ENCODE results near the gene SLC39A1.

SLC39A1 gene

DNA sequence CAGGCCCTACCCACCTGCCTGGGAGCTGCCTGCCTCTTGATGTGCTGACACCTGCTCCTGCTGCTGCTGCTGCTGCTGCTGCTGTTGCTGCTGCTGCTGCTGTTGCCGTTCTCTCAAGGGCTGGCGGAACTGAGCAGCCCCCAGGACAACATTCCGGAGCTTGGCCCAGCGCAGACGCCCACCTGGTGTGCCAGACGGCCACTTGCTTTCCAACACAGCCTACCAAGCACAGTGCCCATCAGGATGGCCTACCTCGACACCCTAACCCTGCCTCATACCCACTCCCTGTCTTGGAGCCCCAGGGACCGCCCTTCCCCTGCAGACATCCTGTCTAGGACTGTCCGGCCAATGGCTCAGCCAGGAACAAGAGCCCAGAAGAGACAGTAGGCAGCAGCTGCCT lies 28.6 kb downstream of the SLC39A1 start:
- no peaks in the 10 kb centered on the region for H3K4me1 ChIP-seq (ENCODE audit: control insufficient read depth, insufficient read depth, low read length)
- H3K27me3 ChIP-seq (replicated peaks; ENCODE audit: control insufficient read depth, insufficient read depth, low read length), result no peaks in the 10 kb centered on the region
- H3K9me3 ChIP-seq (ENCODE audit: control insufficient read depth, low read length), result no peaks in the 10 kb centered on the region
- H3K36me3 ChIP-seq (ENCODE audit: control insufficient read depth, insufficient read depth, low read length, severe bottlenecking), result peaks cover 62% of the 10 kb centered on the region
- no peak for DNase-seq (ENCODE audit: low read depth)
- no peak overlapping the region for H3K9ac ChIP-seq (ENCODE audit: low read length)
- H3K4me3 ChIP-seq (ENCODE audit: low read length), result no peak overlapping the region

DNA sequence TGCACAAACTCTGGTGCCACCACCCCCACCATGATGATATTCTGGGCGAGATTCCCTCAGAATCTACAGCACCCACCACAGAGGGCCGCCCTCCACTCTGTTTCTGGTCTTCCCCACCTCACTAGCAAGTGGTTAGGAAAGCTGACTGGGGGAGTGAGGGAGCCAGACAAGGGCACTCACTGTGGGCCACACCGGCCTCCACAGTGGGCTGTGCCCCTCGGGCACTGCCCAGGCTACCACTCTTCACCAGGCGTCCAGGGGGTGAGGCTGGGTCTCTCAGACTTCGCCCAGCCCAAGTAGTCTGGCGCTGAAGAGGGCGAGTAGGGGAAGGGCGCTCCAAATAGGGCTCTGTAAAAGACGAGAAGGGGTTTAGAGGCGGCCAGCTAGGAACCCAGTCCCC lies 29.4 kb downstream of the SLC39A1 start:
- Histone ChIP-seq H3K36me3 (ENCODE audit: control insufficient read depth, insufficient read depth, low read length, severe bottlenecking) (peaks cover 58% of the 10 kb centered on the region), H3K4me3 (ENCODE audit: low read length) (no peak overlapping the region), H3K9ac (ENCODE audit: low read length) (no peak overlapping the region)

DNA sequence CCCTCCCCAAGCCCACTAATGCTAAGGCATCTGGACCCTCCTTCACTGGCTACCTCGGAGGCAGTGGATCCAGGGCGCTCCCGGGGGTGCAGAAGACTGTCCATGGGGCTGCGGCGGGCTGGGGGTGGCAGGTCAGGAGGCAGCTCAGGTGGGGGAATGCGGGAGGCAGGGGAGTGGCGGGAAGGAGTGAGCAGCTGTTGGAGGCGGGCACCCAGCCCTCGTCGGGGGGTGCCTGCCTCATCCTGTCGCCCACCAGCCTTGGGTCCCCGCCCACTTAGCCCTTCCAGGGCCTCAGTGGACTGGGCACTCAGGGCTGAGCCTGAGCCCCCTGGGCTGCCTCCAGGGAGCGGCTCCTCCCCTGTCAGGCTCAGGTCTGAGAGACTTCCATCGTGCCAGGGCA lies 29.9 kb downstream of the SLC39A1 start:
- peaks cover 58% of the 10 kb centered on the region for H3K36me3 ChIP-seq (ENCODE audit: control insufficient read depth, insufficient read depth, low read length, severe bottlenecking)
- no peaks in the 10 kb centered on the region for H3K27me3 ChIP-seq (replicated peaks; ENCODE audit: control insufficient read depth, insufficient read depth, low read length)
- H3K9me3 ChIP-seq (ENCODE audit: control insufficient read depth, low read length), result no peaks in the 10 kb centered on the region
- H3K9ac ChIP-seq (ENCODE audit: low read length), result no peak overlapping the region
- no peak for DNase-seq (ENCODE audit: low read depth)
- H3K4me1 ChIP-seq (ENCODE audit: control insufficient read depth, insufficient read depth, low read length), result peaks cover 5% of the 10 kb centered on the region
- no peak overlapping the region for H3K4me3 ChIP-seq (ENCODE audit: low read length)

More for the DNA sequence above, 29.4 kb downstream of the SLC39A1 start:
- Histone ChIP-seq H3K4me1 (ENCODE audit: control insufficient read depth, insufficient read depth, low read length) (peaks cover 2% of the 10 kb centered on the region), H3K9me3 (ENCODE audit: control insufficient read depth, low read length) (no peaks in the 10 kb centered on the region), H3K27me3 (replicated peaks; ENCODE audit: control insufficient read depth, insufficient read depth, low read length) (no peaks in the 10 kb centered on the region)
- no peak for DNase-seq (ENCODE audit: low read depth)

DNA sequence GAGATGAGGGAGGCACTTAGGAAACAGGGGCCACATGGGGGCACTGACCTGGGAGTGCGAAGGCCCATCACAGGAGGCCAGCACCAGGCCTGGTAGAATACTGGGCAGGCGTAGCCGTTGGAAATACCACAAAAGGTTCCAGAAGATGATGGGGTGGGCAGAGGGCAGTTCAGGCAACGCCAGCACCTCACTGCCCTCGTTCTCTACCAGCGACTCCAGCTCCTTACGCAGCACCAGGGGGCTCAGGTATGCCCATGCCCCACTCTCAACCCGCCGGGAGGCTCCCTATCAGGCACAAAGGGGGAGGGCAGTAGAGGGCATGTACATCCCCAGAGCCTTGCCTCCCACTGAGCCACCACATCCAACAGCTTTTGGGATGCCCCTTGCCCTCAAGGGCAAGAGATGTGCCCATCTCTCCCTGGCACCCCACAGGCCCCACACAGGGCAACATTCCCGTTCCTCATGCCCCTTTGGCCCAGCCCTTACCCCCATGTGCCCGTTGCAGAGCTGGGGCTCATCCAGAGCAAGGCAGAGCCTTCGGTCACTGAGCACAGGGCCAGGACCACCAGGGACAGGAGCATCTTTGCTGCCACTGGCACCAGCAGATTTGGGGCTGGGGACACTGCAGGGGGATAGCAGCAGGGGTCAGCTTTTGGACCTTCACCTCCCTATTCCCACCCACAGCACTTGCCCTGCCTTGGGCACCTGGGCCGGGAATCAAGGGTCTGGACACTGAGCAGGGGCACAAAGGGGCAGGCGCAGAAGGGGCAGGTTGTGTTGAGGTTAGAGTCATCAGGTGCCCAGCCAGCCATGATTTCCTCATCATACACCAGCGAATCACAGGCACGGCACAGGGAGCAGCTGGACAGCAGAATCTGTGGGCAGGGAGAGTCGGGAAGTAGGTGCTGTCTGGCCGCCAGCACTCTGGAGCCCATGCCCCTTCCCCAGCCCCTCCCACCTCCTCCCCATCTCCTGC lies 30.9 kb downstream of the SLC39A1 start:
- Histone ChIP-seq H3K4me1 (ENCODE audit: control insufficient read depth, insufficient read depth, low read length) (peaks cover 5% of the 10 kb centered on the region), H3K9ac (ENCODE audit: low read length) (no peak overlapping the region), H3K36me3 (ENCODE audit: control insufficient read depth, insufficient read depth, low read length, severe bottlenecking) (peaks cover 53% of the 10 kb centered on the region), H3K27me3 (replicated peaks; ENCODE audit: control insufficient read depth, insufficient read depth, low read length) (no peaks in the 10 kb centered on the region), H3K4me3 (ENCODE audit: low read length) (no peak overlapping the region), H3K9me3 (ENCODE audit: control insufficient read depth, low read length) (no peaks in the 10 kb centered on the region)
- DNase-seq (ENCODE audit: low read depth), result no peak

DNA sequence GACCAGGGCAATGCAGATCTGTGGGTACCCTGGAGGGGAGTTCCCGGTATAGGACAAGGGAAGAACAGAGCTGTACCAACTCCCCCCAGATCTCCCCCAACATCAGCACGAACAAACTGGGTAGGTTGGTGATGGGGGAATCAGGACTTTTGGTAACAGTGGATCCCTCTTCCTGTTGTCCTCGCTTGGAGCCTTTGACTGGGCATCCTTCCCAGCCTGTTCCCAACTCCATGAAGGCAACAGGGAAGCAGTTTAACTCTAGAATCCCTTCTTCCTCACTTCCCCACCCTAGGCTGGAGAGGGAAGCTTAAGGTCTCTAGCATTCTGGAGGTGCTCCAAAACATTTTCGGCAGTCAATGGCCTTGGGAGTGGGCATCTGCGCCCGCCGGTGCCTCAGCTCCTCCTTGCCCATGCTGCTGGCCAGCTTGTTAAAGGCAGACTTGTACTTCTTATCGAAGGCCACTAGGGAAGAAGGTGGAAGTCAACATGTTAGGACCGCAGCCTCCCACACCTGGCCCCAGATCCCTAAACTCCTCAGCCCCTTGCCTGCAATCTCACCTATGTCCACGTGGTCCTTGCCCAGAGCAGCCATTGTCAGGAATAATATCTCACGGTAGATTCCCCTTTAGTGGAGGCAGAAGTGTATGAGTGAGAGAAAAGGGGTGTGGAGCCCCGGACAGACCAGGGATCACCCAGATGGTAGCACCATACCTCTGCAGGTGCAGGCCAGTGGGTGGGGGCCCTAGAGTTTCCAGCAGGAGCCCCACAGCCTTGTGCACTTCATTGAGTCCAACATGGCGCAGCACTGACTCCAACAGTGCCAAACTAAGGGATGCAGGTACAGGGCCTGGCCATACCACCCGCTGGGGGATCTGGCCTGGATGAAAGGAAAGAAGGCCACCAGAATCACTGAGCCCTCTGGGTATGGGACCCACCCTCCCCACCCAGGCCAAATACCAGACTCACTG lies 33.1 kb downstream of the SLC39A1 start:
- no peaks in the 10 kb centered on the region for H3K9me3 ChIP-seq (ENCODE audit: control insufficient read depth, low read length)
- no peak overlapping the region for H3K9ac ChIP-seq (ENCODE audit: low read length)
- H3K27me3 ChIP-seq (replicated peaks; ENCODE audit: control insufficient read depth, insufficient read depth, low read length), result no peaks in the 10 kb centered on the region
- H3K4me3 ChIP-seq (ENCODE audit: low read length), result no peak overlapping the region
- H3K36me3 ChIP-seq (ENCODE audit: control insufficient read depth, insufficient read depth, low read length, severe bottlenecking), result peaks cover 32% of the 10 kb centered on the region
- DNase-seq (ENCODE audit: low read depth), result no peak
- H3K4me1 ChIP-seq (ENCODE audit: control insufficient read depth, insufficient read depth, low read length), result peaks cover 5% of the 10 kb centered on the region

DNA sequence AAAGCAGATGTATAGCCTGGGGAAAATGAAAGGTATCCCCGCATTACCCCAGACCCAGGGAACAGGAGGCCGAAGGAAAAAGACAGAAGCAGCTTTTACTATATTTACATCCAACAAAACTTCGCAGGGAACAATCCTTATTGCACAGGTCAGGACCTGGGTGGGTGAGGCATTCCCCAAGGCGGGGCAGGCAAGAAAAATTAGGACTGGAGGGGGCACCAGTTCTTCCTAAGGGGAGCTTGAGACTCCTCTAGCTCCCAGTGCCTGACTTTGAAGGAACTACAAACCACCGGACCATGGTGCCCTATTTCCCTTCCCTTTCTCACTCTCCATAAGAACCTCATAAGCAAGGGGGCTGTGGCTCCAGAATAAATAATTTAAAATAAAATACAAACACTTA lies 33.9 kb downstream of the SLC39A1 start:
- Histone ChIP-seq H3K4me1 (ENCODE audit: control insufficient read depth, insufficient read depth, low read length) (peaks cover 5% of the 10 kb centered on the region), H3K36me3 (ENCODE audit: control insufficient read depth, insufficient read depth, low read length, severe bottlenecking) (peaks cover 26% of the 10 kb centered on the region), H3K9ac (ENCODE audit: low read length) (no peak overlapping the region), H3K9me3 (ENCODE audit: control insufficient read depth, low read length) (no peaks in the 10 kb centered on the region), H3K27me3 (replicated peaks; ENCODE audit: control insufficient read depth, insufficient read depth, low read length) (no peaks in the 10 kb centered on the region), H3K4me3 (ENCODE audit: low read length) (no peak overlapping the region)
- DNase-seq (ENCODE audit: low read depth), result no peak

DNA sequence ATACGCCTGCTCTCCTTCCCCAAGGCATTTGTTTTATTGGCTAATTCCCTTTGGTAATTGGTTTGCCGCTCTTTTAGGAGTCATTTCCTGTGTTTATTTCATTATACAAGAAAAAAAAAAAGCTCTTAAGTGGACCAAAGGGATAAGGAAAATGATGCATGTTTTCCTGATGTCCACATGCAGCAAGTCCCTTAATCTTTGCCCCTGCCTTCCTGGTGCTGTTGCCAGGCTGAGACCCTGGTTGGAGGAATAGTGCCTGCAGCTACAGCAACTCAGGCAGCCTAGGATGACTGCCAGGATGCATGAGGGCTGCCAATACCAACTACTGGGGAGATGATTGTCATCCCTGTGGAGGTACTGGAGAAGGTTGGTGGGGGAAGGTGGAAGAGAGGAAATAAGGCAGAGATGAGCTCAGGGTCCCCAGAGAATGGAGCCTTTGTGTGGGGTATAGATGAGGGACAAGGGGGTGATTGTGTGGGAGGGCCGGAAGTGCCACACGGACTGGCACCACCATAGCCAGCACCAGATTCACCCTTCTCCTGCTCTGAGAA lies 34.5 kb downstream of the SLC39A1 start:
- peak; percentile 8 for DNase-seq (ENCODE audit: low read depth)
- Histone ChIP-seq H3K4me3 (ENCODE audit: low read length) (no peak overlapping the region), H3K4me1 (ENCODE audit: control insufficient read depth, insufficient read depth, low read length) (peaks cover 8% of the 10 kb centered on the region), H3K27me3 (replicated peaks; ENCODE audit: control insufficient read depth, insufficient read depth, low read length) (no peaks in the 10 kb centered on the region), H3K36me3 (ENCODE audit: control insufficient read depth, insufficient read depth, low read length, severe bottlenecking) (peaks cover 21% of the 10 kb centered on the region), H3K9ac (ENCODE audit: low read length) (no peak overlapping the region), H3K9me3 (ENCODE audit: control insufficient read depth, low read length) (no peaks in the 10 kb centered on the region)

DNA sequence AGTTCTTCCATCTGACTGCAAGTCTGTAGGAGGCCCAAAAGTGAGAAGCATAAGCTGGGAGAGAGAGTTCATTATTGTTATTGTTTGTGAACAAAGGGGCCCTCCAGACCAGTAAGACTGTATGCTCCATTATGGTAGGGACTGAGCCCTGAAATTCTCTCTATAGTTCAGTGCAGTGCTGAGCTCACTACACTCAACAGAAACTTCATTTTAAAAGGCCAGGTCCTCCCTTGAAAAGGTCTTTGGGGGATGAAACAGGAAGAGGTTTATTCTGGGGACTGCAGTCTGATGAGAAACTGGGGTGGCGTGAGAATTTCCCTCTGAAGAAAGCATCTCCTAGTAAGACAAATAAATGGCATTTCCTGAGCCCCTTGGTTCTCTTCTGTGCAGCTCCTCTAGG lies 35.1 kb downstream of the SLC39A1 start:
- peaks cover 16% of the 10 kb centered on the region for H3K36me3 ChIP-seq (ENCODE audit: control insufficient read depth, insufficient read depth, low read length, severe bottlenecking)
- no peak for DNase-seq (ENCODE audit: low read depth)
- peaks cover 12% of the 10 kb centered on the region for H3K4me1 ChIP-seq (ENCODE audit: control insufficient read depth, insufficient read depth, low read length)
- no peak overlapping the region for H3K4me3 ChIP-seq (ENCODE audit: low read length)
- no peaks in the 10 kb centered on the region for H3K9me3 ChIP-seq (ENCODE audit: control insufficient read depth, low read length)
- H3K9ac ChIP-seq (ENCODE audit: low read length), result no peak overlapping the region
- no peaks in the 10 kb centered on the region for H3K27me3 ChIP-seq (replicated peaks; ENCODE audit: control insufficient read depth, insufficient read depth, low read length)

DNA sequence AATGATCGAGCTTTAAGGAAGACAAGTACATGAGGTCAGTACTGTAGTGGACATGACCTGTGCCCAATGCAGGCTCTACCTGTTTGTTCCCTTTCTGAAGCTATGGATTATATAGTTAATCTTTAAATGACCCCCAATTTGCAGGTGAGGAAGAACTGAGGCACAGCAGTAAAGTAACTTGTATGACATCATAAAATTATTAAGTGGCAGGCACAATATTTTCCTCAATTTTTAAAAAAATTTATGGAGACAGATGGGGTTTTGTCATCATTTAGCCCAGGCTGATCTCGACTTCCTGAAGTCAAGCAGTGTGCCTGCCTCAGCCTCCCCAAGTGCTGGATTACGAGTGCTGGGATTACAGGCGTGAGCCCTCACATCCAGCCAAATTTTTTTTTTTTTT lies 36.9 kb downstream of the SLC39A1 start:
- H3K36me3 ChIP-seq (ENCODE audit: control insufficient read depth, insufficient read depth, low read length, severe bottlenecking), result peaks cover 5% of the 10 kb centered on the region
- H3K4me3 ChIP-seq (ENCODE audit: low read length), result no peak overlapping the region
- no peaks in the 10 kb centered on the region for H3K9me3 ChIP-seq (ENCODE audit: control insufficient read depth, low read length)
- no peaks in the 10 kb centered on the region for H3K27me3 ChIP-seq (replicated peaks; ENCODE audit: control insufficient read depth, insufficient read depth, low read length)
- peaks cover 16% of the 10 kb centered on the region for H3K4me1 ChIP-seq (ENCODE audit: control insufficient read depth, insufficient read depth, low read length)
- DNase-seq (ENCODE audit: low read depth), result no peak
- no peak overlapping the region for H3K9ac ChIP-seq (ENCODE audit: low read length)

DNA sequence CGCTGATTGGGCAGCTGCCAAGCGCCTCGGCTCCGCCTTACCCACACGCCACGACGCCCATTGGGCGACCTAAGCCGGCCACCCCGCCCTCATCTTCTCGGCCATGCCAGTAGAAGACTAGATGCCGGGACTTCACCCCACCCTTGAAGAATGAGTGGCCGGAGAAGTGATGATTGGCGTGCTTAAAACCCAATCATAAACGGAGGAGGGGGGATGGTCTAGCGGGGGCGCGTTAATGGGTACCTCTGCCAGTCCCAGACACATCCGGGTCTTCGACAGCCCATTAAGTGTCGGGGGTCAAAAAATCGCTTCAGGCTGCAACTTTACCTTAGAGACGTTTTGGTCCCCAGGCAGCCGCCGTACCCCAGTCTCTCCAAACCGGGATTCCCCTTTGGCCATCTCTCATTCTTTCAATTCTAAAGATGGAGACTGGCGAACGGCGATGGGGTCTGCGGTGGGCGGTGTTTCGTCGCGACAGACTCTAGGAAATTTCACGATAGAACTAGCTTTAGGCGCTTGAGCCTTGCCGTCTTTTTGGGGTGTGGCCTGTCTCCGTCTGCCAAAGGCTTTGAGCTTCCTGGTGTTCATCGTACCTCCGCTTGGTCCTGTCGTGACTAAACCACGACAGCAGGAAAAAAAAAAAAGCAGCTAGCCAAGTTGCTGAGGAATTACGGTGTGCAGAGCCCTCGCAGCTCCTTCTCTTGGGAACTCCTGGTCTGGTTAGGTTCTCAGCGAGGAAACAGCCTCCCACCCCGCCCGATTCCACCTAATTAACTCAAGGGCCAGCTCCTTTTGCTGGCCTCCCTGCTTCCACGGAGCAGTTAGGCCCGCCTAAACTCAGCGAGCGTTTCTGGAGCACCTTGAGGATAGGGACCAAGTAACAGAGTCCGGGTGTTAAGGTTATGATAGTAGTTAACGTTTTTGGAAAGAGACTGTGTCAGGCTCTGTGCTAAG lies 40.1 kb downstream of the SLC39A1 start, which contains the start of gene GATAD2B:
GATAD2B (minus strand) TSS at position 1 of the 954 bp plus-strand sequence. CDS start 94,625 bp downstream, outside the sequence.
- Histone ChIP-seq H3K36me3 (ENCODE audit: control insufficient read depth, insufficient read depth, low read length, severe bottlenecking) (no peaks in the 10 kb centered on the region), H3K9ac (ENCODE audit: low read length) (peak within 1 kb of the TSS; percentile 97), H3K4me1 (ENCODE audit: control insufficient read depth, insufficient read depth, low read length) (peaks cover 29% of the 10 kb centered on the region), H3K9me3 (ENCODE audit: control insufficient read depth, low read length) (no peaks in the 10 kb centered on the region), H3K4me3 (ENCODE audit: low read length) (peak within 1 kb of the TSS; percentile 97), H3K27me3 (replicated peaks; ENCODE audit: control insufficient read depth, insufficient read depth, low read length) (no peaks in the 10 kb centered on the region)
- DNase-seq (ENCODE audit: low read depth), result peak; percentile 100

Measured in adipocyte (in vitro differentiated cells).